ENCODE data around the gene SRGN.

DNA sequence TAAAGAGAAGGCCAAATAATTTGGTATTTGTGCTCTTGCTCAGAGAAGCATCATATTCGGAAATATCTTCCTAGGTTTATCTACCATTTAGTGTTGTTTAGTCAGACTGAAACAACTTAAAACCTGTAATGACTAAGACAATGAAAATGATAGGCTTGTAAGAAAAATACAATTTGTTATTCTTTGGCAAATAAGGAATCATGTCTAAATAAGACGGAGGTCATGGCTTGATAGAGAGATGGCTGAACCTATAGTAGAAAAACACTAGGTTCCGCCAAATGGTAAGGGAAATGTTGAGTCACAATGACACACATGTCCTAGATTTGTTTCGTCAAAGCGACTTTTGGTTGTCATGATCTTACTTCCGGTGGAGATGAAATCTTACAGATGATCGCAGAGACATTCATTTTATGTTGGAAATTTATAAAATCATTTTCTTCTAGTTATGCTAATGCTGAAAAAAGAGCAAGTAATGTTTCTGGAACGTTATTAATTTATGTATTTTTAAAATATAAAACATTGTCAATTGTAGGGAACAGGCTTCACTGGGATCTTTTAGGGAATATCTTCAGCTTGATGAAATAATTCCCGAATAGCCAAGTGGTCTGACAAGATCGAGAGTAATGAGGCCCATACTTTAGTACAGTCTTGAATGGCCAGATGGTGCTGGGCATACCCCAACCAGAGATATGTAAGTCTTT is 1.0 kb downstream of the SRGN start:
- TF ChIP-seq POLR2AphosphoS5 (IDR thresholded peaks at IDR 0.05) (no peak), EZH2 (IDR thresholded peaks at IDR 0.05; ENCODE audit: borderline replicate concordance, insufficient read depth, low read length, poor library complexity, severe bottlenecking) (no peak), TAF1 (IDR thresholded peaks at IDR 0.05; ENCODE audit: low read depth) (no peak), EP300 (conservative IDR thresholded peaks at IDR 0.05; ENCODE audit: poor library complexity, severe bottlenecking) (no peak)
- TF ChIP-seq, protein P1, sequence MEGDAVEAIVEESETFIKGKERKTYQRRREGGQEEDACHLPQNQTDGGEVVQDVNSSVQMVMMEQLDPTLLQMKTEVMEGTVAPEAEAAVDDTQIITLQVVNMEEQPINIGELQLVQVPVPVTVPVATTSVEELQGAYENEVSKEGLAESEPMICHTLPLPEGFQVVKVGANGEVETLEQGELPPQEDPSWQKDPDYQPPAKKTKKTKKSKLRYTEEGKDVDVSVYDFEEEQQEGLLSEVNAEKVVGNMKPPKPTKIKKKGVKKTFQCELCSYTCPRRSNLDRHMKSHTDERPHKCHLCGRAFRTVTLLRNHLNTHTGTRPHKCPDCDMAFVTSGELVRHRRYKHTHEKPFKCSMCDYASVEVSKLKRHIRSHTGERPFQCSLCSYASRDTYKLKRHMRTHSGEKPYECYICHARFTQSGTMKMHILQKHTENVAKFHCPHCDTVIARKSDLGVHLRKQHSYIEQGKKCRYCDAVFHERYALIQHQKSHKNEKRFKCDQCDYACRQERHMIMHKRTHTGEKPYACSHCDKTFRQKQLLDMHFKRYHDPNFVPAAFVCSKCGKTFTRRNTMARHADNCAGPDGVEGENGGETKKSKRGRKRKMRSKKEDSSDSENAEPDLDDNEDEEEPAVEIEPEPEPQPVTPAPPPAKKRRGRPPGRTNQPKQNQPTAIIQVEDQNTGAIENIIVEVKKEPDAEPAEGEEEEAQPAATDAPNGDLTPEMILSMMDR (IDR thresholded peaks at IDR 0.05; ENCODE audit: poor library complexity, severe bottlenecking), result no peak

Data from neural cell (in vitro differentiated cells).